Ovary (tissue), 10 donors: Measurements from ENCODE around the gene SSPN. TPM values are rescaled to one million over a fixed set of nuclear protein-coding genes. Genes with fewer than 3 reads are reported as not detected.
A peak's percentile ranks its signal among the peaks of the same experiment; 100 is the strongest.

Experiments
- DNase-seq, 5 donors: peaks; one replicate each; pipeline ENCODE4 v3.0.0-alpha.2; 2019 to 2020
- H3K27ac ChIP-seq, 2 donors: fragments of 200-600 bp; one replicate each; pipeline versions ENCODE4 v1.5.1 to v1.8.0; 2019 to 2022
- H3K27me3 ChIP-seq: fragments of 200-600 bp; one replicate; pipeline ENCODE4 v1.8.0; 2022
- H3K36me3 ChIP-seq: fragments of 200-600 bp; sonication (generic); one replicate; pipeline ENCODE4 v1.5.1; 2019
- H3K4me1 ChIP-seq: one replicate; pipeline ENCODE4 v1.8.1; 2013; ENCODE audit warnings: mild to moderate bottlenecking, moderate library complexity; ENCODE audit not compliant: insufficient read depth
- H3K4me3 ChIP-seq: fragments of 200-600 bp; sonication (generic); one replicate; pipeline ENCODE4 v1.5.1; 2017
- H3K9me3 ChIP-seq, 2 donors: fragments of 200-600 bp in 1 of 2; sonication (generic) in 1 of 2; one replicate each; pipeline versions ENCODE4 v1.5.1 to v1.8.1; 2013 to 2019; ENCODE audit warnings: mild to moderate bottlenecking in 1 of 2, moderate library complexity in 1 of 2
- CTCF ChIP-seq, 3 donors: fragments of 450-650 bp in 2 of 3; fragments of 200-600 bp in 1 of 3; IDR thresholded peaks; one replicate each; pipeline versions ENCODE4 v1.5.1 to v1.8.0; 2016 to 2022; ENCODE audit warnings: antibody characterized with exemption in 3 of 3, mild to moderate bottlenecking in 1 of 3
- EP300 ChIP-seq: sonication (generic); formaldehyde crosslinking; IDR thresholded peaks from one replicate; pipeline ENCODE4 v1.6.1; 2017; ENCODE audit warnings: antibody characterized with exemption
- POLR2A ChIP-seq: fragments of 450-650 bp; IDR thresholded peaks from one replicate; pipeline ENCODE4 v1.6.1; 2017; ENCODE audit warnings: antibody characterized with exemption, mild to moderate bottlenecking, moderate library complexity
- WGBS, 3 donors: extraction: QIAGEN DNeasy Blood & Tissue Kit in 1 of 3; methylation state at CpG; one replicate each; pipeline versions ENCODE4 v1.1.5 to v1.1.7; 2013 to 2017; 5-methylcytosine and 5-hydroxymethylcytosine counted together
- intact Hi-C, 4 donors: fragments of 100-400 bp; cut with DNase I; formaldehyde crosslinking; loops; one replicate each; pipeline versions ENCODE4 v1.11.0 to v1.15.1; 2022 to 2023
- long read RNA-seq, 3 donors: library from polyadenylated mRNA in 2 of 3; unstranded in 2 of 3; transcript quantifications; one replicate each; pipeline ENCODE4 v2.0.0 and lab custom pipeline, GENCODE V29; 2021 to 2026
- polyA plus RNA-seq, 2 donors: library from polyadenylated mRNA; stranded (reverse); fragments of 200-250 nt in 1 of 2; fragments of 350-450 nt in 1 of 2; fragmentation: Illumina TruSeq in 1 of 2; extraction: RNeasy Lipid Tissue Mini Kit (QIAGEN cat#74804) in 1 of 2; gene quantifications; one replicate each; pipeline ENCODE4 v1.2.3, GENCODE V29; 2013 to 2014
- total RNA-seq, 7 donors: library from RNA; depleted of rRNA in 2 of 7; stranded (reverse); fragments of >200 nt in 2 of 7; fragmentation: NEBNext Ultra II Directional in 3 of 7; extraction: Animal tissue kit (Norgen Biotek cat#: 25700) in 3 of 7; gene quantifications; one replicate each; pipeline versions ENCODE4 v1.1.0 to v1.2.4, GENCODE V29; 2016 to 2023
- donor health status: DM: no; HTN: no; CAD: no; lungs with moderate emphysema.
- donor health status: DM: no; HTN: no; CAD: no.
- donor health status: Bipolar disorder and iron deficiency.
- donor health status: DM: yes; HTN: yes; CAD: no.
- donor health status: DM: no; HTN: no; CAD: no.
- donor health status: DM: yes; HTN: yes; CAD: no.

The SSPN gene
- total RNA-seq (10 to 100 TPM; 21.2 to 68.0 (median 44.2) TPM), polyA plus RNA-seq (10 to 100 TPM; 17.0 to 32.8 TPM)
- long read RNA-seq, donor 1, full-length matches to known transcripts: 10 of 12 reads
- long read RNA-seq, donor 1, partial matches to known transcripts: 1 of 12 reads
- long read RNA-seq, donor 1, other reads (novel, unspliced or antisense): 1 of 12 reads
- long read RNA-seq, donor 2, transcript SSPN-201 (3 exons, 2,788 nt): major isoform, 7 of 12 reads
- long read RNA-seq, donor 2, partial matches to known transcripts: 0 of 12 reads
- long read RNA-seq, donor 2, other reads (novel, unspliced or antisense): 5 of 12 reads
- long read RNA-seq, donor 3, full-length matches to known transcripts: 24 of 33 reads
- long read RNA-seq, donor 3, partial matches to known transcripts: 0 of 33 reads
- long read RNA-seq, donor 3, other reads (novel, unspliced or antisense): 9 of 33 reads

GRCh38 chr12:26195250-26195640 is at the start of gene SSPN:
SSPN (plus strand) TSS chr12:26195573; CDS start chr12:26195673, 100 bp downstream.
- Histone ChIP-seq H3K27me3 (no peaks in the 10 kb centered on the region), H3K9me3 (no peaks in the 10 kb centered on the region), H3K27ac (peak within 1 kb of the TSS; percentile 72 to 86), H3K4me3 (peak within 1 kb of the TSS; percentile 59), H3K36me3 (no peaks in the 10 kb centered on the region), H3K4me1 (peaks cover 7% of the 10 kb centered on the region)
- WGBS, 3 donors: 0 to 1% (median 0%) methylated on average over 33 to 35 of the region's 35 CpGs
- TF ChIP-seq EP300: no peak
- intact Hi-C loops: loop anchor here in 3 of 4 donors (5.0 to 10.0 kb wide), 4 partner anchors 68 to 120 kb away; partner anchors contain the start of gene BHLHE41 (in 2 of the 3)
- DNase-seq: peak; percentile 77 to 86 (median 84)

- Histone ChIP-seq H3K27ac (no peak overlapping the region), H3K36me3 (no peaks in the 10 kb centered on the region), H3K9me3 (no peaks in the 10 kb centered on the region), H3K4me3 (no peak overlapping the region), H3K4me1 (no peaks in the 10 kb centered on the region), H3K27me3 (no peaks in the 10 kb centered on the region)
- WGBS, 3 donors: 66 to 79% (median 77%) methylated on average over 7 of the region's 7 CpGs
- TF ChIP-seq CTCF (IDR thresholded peaks at IDR 0.05) (no peak), EP300 (no peak), POLR2A (no peak)
- intact Hi-C loops: no loop called here
- no peak for DNase-seq
Measured at GRCh38 chr12:26148291-26148690, 47.1 kb upstream of the SSPN start.

GRCh38 chr12:26149968-26150500 is 45.3 kb upstream of the SSPN start:
- 51 to 64% (median 54%) methylated on average over 5 of the region's 5 CpGs for WGBS, 3 donors
- TF ChIP-seq POLR2A (no peak), CTCF (IDR thresholded peaks at IDR 0.05) (no peak), EP300 (no peak)
- peaks cover 7% of the 10 kb centered on the region for H3K4me1 ChIP-seq
- no peaks in the 10 kb centered on the region for H3K9me3 ChIP-seq
- intact Hi-C loops: no loop called here
- no peak overlapping the region for H3K27ac ChIP-seq
- no peak for DNase-seq
- no peak overlapping the region for H3K4me3 ChIP-seq
- no peaks in the 10 kb centered on the region for H3K27me3 ChIP-seq
- H3K36me3 ChIP-seq: no peaks in the 10 kb centered on the region

GRCh38 chr12:26150736-26151450 is 44.5 kb upstream of the SSPN start:
- Histone ChIP-seq H3K4me3 (no peak overlapping the region), H3K9me3 (no peaks in the 10 kb centered on the region), H3K27me3 (no peaks in the 10 kb centered on the region), H3K36me3 (no peaks in the 10 kb centered on the region), H3K4me1 (peaks cover 7% of the 10 kb centered on the region), H3K27ac (no peak overlapping the region)
- intact Hi-C loops: no loop called here
- 6 to 27% (median 25%) methylated on average over 2 of the region's 2 CpGs for WGBS, 3 donors
- TF ChIP-seq CTCF (IDR thresholded peaks at IDR 0.05) (no peak), EP300 (no peak), POLR2A (no peak)
- no peak for DNase-seq
